HG03354 (cell line): ENCODE data around the gene MYRFL.

Experiments used
- ATAC-seq: cut with Tn5 transposase; IDR thresholded peaks from one replicate; pipeline ENCODE4 v1.9.1; 2021; ENCODE audit warnings: mild to moderate bottlenecking; ENCODE audit not compliant: unreplicated experiment, poor library complexity, severe bottlenecking

The MYRFL gene

GRCh38 chr12:69922999-69923398 is 98.0 kb downstream of the MYRFL start:
- ATAC-seq, result no peak

GRCh38 chr12:69925291-69925690 is 100.3 kb downstream of the MYRFL start:
- ATAC-seq, result no peak

GRCh38 chr12:69927164-69927563 is 102.1 kb downstream of the MYRFL start:
- no peak for ATAC-seq

- ATAC-seq, result no peak
These were observed 104.1 kb downstream of the MYRFL start for GRCh38 chr12:69929125-69929524.

- ATAC-seq, result no peak
These were observed 104.5 kb downstream of the MYRFL start for GRCh38 chr12:69929531-69929930.

DNA sequence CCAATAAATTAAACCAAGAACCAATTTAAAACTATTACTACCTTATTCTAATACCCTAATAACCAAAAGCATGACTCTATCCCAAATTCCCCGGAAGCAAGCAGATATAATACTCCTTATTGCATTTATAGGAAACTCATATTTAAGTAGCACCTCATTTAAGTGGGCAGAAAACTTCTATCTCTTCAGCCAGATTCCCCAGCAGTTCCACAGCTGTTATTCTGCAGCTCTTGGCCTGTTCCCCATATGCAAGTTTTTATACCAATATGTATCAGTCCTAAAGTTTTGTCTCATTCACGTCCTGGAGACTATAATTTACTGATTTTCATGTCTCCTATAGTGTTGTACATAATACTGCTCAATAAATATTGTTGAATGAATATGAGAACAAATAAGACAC is 106.5 kb downstream of the MYRFL start:
- no peak for ATAC-seq

GRCh38 chr12:69932154-69932553 is 107.1 kb downstream of the MYRFL start:
- no peak for ATAC-seq

- ATAC-seq, result no peak
These were observed 107.9 kb downstream of the MYRFL start for GRCh38 chr12:69932676-69933552.

DNA sequence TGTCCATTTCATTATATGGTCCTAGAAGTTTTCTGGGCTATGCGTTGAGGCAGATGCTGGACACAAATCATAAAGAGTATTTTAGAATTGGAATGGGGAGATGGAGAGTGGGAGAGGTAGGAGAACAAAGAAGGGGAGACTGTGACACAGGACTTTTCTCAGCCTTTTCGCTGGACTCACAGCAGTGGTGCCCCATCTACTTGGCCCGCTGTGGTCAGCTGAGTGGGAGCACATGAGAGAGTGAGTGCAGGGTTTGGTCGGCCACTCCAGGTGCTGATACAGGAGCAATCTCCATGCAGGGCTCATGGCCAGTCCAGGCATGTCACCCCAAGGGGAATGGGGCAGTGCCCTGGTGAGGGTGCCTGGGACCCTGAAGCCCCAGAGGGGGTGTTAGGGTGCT is 109.0 kb downstream of the MYRFL start:
- no peak for ATAC-seq

DNA sequence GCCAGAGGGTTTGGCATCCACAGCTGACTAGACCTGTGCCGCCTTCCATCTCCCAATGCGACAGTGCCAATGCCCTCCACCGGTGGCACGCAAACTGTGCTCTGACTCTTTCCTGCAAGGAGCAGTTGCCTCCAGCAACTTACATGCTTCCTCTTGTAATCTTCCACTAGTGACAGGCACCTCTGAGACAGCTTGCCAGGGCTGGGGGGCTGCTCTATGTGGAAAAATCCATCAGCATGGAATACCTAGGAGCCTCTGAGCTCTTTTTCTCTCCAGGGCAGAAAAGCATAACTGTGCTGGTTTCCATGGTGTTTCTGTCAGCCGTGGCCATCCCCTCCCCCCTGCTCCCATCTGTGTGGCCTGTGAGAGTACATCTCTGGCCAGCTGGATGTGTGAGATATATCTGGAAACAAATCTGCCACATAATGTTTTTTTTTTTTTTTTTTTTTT is 110.6 kb downstream of the MYRFL start:
- no peak for ATAC-seq

GRCh38 chr12:69936214-69936731 is 111.2 kb downstream of the MYRFL start:
- no peak for ATAC-seq

GRCh38 chr12:69936766-69937165 is 111.7 kb downstream of the MYRFL start:
- no peak for ATAC-seq

- ATAC-seq, result no peak
These were observed 122.1 kb downstream of the MYRFL start for GRCh38 chr12:69947123-69947522.

- no peak for ATAC-seq
These were observed 122.9 kb downstream of the MYRFL start for GRCh38 chr12:69947897-69948296.

GRCh38 chr12:69948851-69949250 is 123.8 kb downstream of the MYRFL start:
- no peak for ATAC-seq

DNA sequence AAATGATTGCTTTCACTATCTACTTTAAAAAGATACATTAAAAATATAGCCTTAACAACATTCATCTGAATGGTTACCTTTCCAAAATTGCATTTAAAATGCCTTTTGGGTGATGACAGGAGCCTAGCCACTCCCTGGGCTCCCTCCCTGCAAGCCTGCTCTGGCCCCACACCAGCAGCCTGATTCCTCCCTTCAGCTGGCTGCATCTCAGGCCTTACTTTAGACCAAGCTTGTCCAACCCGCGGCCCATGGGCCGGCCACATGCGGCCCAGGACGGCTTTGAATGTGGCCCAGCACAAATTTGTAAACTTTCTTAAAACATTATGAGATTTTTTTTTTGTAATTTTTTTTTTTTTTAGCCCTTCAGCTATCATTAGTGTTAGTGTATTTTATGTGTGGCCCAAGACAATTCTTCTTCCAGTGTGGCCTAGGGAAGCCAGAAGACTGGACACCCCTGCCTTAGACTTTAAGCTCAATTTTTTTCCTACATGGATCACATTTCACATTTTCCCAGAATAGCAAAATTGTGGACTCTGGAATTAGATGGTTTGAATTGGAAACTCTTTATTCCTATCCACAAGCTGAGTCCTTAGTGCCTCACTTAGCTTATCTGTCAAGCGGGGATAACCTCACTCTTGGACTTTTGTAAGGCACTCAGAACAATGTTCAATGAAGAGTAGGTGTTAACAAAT is 124.4 kb downstream of the MYRFL start:
- ATAC-seq, result no peak

GRCh38 chr12:69951108-69951507 is 126.1 kb downstream of the MYRFL start:
- ATAC-seq, result no peak

- ATAC-seq, result no peak
These were observed 127.9 kb downstream of the MYRFL start for GRCh38 chr12:69952890-69953289.

DNA sequence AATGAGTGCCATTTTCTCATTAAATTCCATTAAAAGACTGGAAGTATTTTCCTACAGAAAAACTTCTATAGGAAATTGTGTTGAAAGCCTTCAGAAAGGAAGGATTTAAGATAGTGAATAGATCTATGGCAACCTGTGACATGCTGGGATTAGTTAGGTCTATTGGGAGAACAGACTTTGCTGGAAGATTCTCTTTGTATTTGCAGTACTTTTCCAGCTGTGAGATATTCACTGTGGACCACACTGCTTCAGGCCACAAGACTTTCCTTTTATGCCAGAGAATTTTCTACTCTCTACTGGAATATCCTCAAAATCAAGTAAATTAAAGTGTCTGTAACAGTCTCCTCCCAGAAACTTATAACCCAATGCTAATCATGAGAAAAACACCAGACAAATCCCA is 136.2 kb downstream of the MYRFL start:
- ATAC-seq, result no peak

GRCh38 chr12:69966409-69966808 is 141.4 kb downstream of the MYRFL start:
- no peak for ATAC-seq

DNA sequence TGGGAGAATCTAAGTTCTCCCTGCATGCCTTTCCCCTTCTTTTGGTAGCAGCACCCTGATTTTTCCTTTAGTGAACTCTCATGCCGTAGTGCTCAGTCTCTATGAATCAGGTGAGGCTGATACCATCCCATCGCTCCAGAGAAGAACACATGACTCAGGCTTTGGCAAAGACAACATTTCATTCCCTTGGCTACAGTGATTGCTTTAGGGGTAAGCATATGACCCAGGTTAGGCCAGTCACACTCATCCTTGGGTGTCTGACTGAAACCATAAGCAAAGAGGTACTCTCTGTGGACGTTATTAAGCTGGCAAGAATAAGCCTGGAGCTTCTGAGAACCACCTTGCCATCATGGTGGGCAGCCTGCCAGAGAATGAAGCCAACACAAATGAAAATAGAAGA is 141.8 kb downstream of the MYRFL start:
- no peak for ATAC-seq
